Peyer's patch (tissue), 4 donors: ENCODE results near the gene YPEL4. TPM values are rescaled to one million over a fixed set of nuclear protein-coding genes. Genes with fewer than 3 reads are reported as not detected.
"Not testable (repeated sequence)": the region's sequence is repeated elsewhere in the genome, so short reads cannot be mapped to it uniquely, and the experiment has no call there.

Source experiments
- DNase-seq, 3 donors: peaks; one replicate each; pipeline ENCODE4 v3.0.0-alpha.2; 2017 to 2019
- H3K27ac ChIP-seq, 4 donors: fragments of 200-600 bp; sonication (generic); one replicate each; pipeline ENCODE4 v1.5.1; 2016 to 2019
- H3K27me3 ChIP-seq, 2 donors: fragments of 200-600 bp; sonication (generic); one replicate each; pipeline ENCODE4 v1.5.1; 2019
- H3K36me3 ChIP-seq, 3 donors: fragments of 200-600 bp; sonication (generic); one replicate each; pipeline ENCODE4 v1.5.1; 2016 to 2019
- H3K4me1 ChIP-seq, 4 donors: fragments of 200-600 bp; sonication (generic); one replicate each; pipeline ENCODE4 v1.5.1; 2016 to 2019
- H3K4me3 ChIP-seq, 4 donors: fragments of 200-600 bp; sonication (generic); 1 replicate in 3 of 4; 2 replicates in 1 of 4; pipeline ENCODE4 v1.5.1; 2016 to 2019; ENCODE audit warnings: mild to moderate bottlenecking in 1 of 4
- H3K9me3 ChIP-seq, 4 donors: fragments of 200-600 bp; sonication (generic); one replicate each; pipeline ENCODE4 v1.5.1; 2016 to 2019; ENCODE audit warnings: mild to moderate bottlenecking in 1 of 4
- CTCF ChIP-seq, 6 experiments: fragments of 450-650 bp in 4 of 6; fragments of 200-600 bp in 2 of 6; sonication (generic) in 1 of 6; IDR thresholded peaks; one replicate each; pipeline ENCODE4 v1.5.1; 2017 to 2019; ENCODE audit warnings: antibody characterized with exemption in 6 of 6, mild to moderate bottlenecking in 3 of 6, moderate library complexity in 1 of 6
- POLR2A ChIP-seq, 2 donors: fragments of 450-650 bp; IDR thresholded peaks; one replicate each; pipeline ENCODE4 v1.5.1; 2017; ENCODE audit warnings: antibody characterized with exemption in 2 of 2, mild to moderate bottlenecking in 2 of 2, moderate library complexity in 2 of 2
- total RNA-seq, 4 donors: library from RNA; depleted of rRNA; stranded (reverse); fragments of >200 nt; gene quantifications; one replicate each; pipeline ENCODE4 v1.1.0, GENCODE V29; 2016

The YPEL4 gene
- total RNA-seq, 4 donors from 2014 or later = 0.35 to 2.5 (median 0.71) TPM

- no peak overlapping the region for H3K4me3 ChIP-seq
- no peak for DNase-seq
- H3K4me1 ChIP-seq = peaks cover 0 to 22% (median 3%) of the 10 kb centered on the region in 4 donors
- no peak overlapping the region for H3K27ac ChIP-seq
- TF ChIP-seq POLR2A (IDR thresholded peaks at IDR 0.05) = no peak
- TF ChIP-seq CTCF (IDR thresholded peaks at IDR 0.05) = no peak
- H3K36me3 ChIP-seq = no peaks in the 10 kb centered on the region
- H3K9me3 ChIP-seq = no peaks in the 10 kb centered on the region
- peaks cover 0 to 4% of the 10 kb centered on the region in 2 donors for H3K27me3 ChIP-seq
Observed at GRCh38 chr11:57653163-57653562, 3.5 kb upstream of the YPEL4 start.

- no peak for TF ChIP-seq CTCF (IDR thresholded peaks at IDR 0.05)
- no peak for TF ChIP-seq POLR2A (IDR thresholded peaks at IDR 0.05)
- H3K9me3 ChIP-seq = no peaks in the 10 kb centered on the region
- H3K4me3 ChIP-seq = no peak overlapping the region
- H3K36me3 ChIP-seq = no peaks in the 10 kb centered on the region
- H3K27ac ChIP-seq = no peak overlapping the region
- peaks cover 0 to 6% of the 10 kb centered on the region in 2 donors for H3K27me3 ChIP-seq
- DNase-seq = no peak
- H3K4me1 ChIP-seq = peaks cover 0 to 20% (median 3%) of the 10 kb centered on the region in 4 donors
Observed at GRCh38 chr11:57652662-57653061, 3.0 kb upstream of the YPEL4 start.

GRCh38 chr11:57652230-57652629 lies 2.5 kb upstream of the YPEL4 start:
- H3K27ac ChIP-seq, H3K4me3 ChIP-seq, DNase-seq, H3K36me3 ChIP-seq, H3K9me3 ChIP-seq: not testable (repeated sequence)
- Histone ChIP-seq H3K4me1 (peaks cover 0 to 20% (median 3%) of the 10 kb centered on the region in 4 donors), H3K27me3 (peaks cover 0 to 10% of the 10 kb centered on the region in 2 donors)

GRCh38 chr11:57651408-57651807 lies 1.7 kb upstream of the YPEL4 start:
- Histone ChIP-seq H3K27ac (no peak overlapping the region), H3K4me1 (peaks cover 0 to 15% (median 5%) of the 10 kb centered on the region in 4 donors), H3K9me3 (no peaks in the 10 kb centered on the region), H3K36me3 (no peaks in the 10 kb centered on the region), H3K4me3 (no peak overlapping the region), H3K27me3 (peaks cover 0 to 15% of the 10 kb centered on the region in 2 donors)
- DNase-seq = no peak
- TF ChIP-seq POLR2A (IDR thresholded peaks at IDR 0.05) = no peak
- no peak for TF ChIP-seq CTCF (IDR thresholded peaks at IDR 0.05)

GRCh38 chr11:57650739-57651090 lies 1.0 kb upstream of the YPEL4 start:
- Histone ChIP-seq H3K27me3 (peaks cover 0 to 15% of the 10 kb centered on the region in 2 donors), H3K4me3 (no peak overlapping the region), H3K4me1 (peaks cover 0 to 17% (median 5%) of the 10 kb centered on the region in 4 donors), H3K36me3 (no peaks in the 10 kb centered on the region), H3K27ac (no peak overlapping the region), H3K9me3 (no peaks in the 10 kb centered on the region)
- DNase-seq = no peak
- TF ChIP-seq POLR2A (IDR thresholded peaks at IDR 0.05) (no peak), CTCF (IDR thresholded peaks at IDR 0.05) (no peak)

- Histone ChIP-seq H3K27me3 (peaks cover 0 to 15% of the 10 kb centered on the region in 2 donors), H3K4me1 (peaks cover 0 to 24% (median 5%) of the 10 kb centered on the region in 4 donors)
Observed at GRCh38 chr11:57648801-57649735, 644 bp downstream of the YPEL4 start.

More at GRCh38 chr11:57648801-57649735, 644 bp downstream of the YPEL4 start:
- peak overlapping the region in 1 of 4 donors; percentile 38 for H3K27ac ChIP-seq
- no peaks in the 10 kb centered on the region for H3K9me3 ChIP-seq
- H3K4me3 ChIP-seq = peak overlapping the region; percentile 15 to 48 (median 31)
- TF ChIP-seq CTCF (IDR thresholded peaks at IDR 0.05) (no peak), POLR2A (IDR thresholded peaks at IDR 0.05) (no peak)
- no peak for DNase-seq
- no peaks in the 10 kb centered on the region for H3K36me3 ChIP-seq
